ENCODE measurements around the gene UBA7. TPM values are rescaled to one million over a fixed set of nuclear protein-coding genes. Genes with fewer than 3 reads are reported as not detected.

The UBA7 gene
- total RNA-seq, 1 experiment from 2014 or later: 1.2 TPM

GRCh38 chr3:49841126-49841696, 27.5 kb upstream of the UBA7 start:
- CTCF ChIA-PET: interaction anchor here (0.6 to 7.3 kb wide), 26 partner anchors 9 to 140 kb away, joined by 3 to 207 read pairs (median 4); partner anchors contain the start of genes AMIGO3, CAMKV, INKA1 and MON1A
- POLR2A ChIA-PET: no interaction called here
- TF ChIP-seq ZNF512 (CRISPR knock-in tag; IDR thresholded peaks at IDR 0.05; ENCODE audit: borderline replicate concordance) (no peak), NR1H2 (CRISPR knock-in tag; IDR thresholded peaks at IDR 0.05) (no peak), ELF4 (CRISPR knock-in tag; IDR thresholded peaks at IDR 0.05; ENCODE audit: low read depth) (no peak), ETV6 (CRISPR knock-in tag; IDR thresholded peaks at IDR 0.05) (no peak), ZNF396 (CRISPR knock-in tag; IDR thresholded peaks at IDR 0.05; ENCODE audit: borderline replicate concordance) (no peak), SMAD4 (CRISPR knock-in tag; IDR thresholded peaks at IDR 0.05) (no peak), EMX1 (CRISPR knock-in tag; IDR thresholded peaks at IDR 0.05) (no peak), STAT6 (CRISPR knock-in tag; conservative IDR thresholded peaks at IDR 0.05; ENCODE audit: low read depth) (no peak)
- no peak overlapping the region for H3K4me3 Mint-ChIP-seq
- no peaks in the 10 kb centered on the region for H3K27me3 Mint-ChIP-seq (ENCODE audit: low read depth)
- no peaks in the 10 kb centered on the region for H3K9me3 Mint-ChIP-seq
- peaks cover 46% of the 10 kb centered on the region for H3K36me3 Mint-ChIP-seq
- ATAC-seq (peak; percentile 90), DNase-seq (ENCODE audit: low spot score) (peak; percentile 66)
- peak overlapping the region; percentile 8; the same call in 1 of the 2 replicates for H3K27ac Mint-ChIP-seq
- H3K4me1 Mint-ChIP-seq: peaks cover 17% of the 10 kb centered on the region

GRCh38 chr3:49840388-49840787, 26.6 kb upstream of the UBA7 start:
- peaks cover 42% of the 10 kb centered on the region for H3K36me3 Mint-ChIP-seq
- POLR2A ChIA-PET: no interaction called here
- no peaks in the 10 kb centered on the region for H3K9me3 Mint-ChIP-seq

GRCh38 chr3:49839193-49839809, 25.5 kb upstream of the UBA7 start:
- ChIA-PET CTCF (interaction anchor here (0.6 to 7.3 kb wide), 48 partner anchors 9 to 378 kb away, joined by 3 to 207 read pairs (median 5); partner anchors contain the start of genes AMIGO3, GMPPB, INKA1 and IP6K1), POLR2A (interaction anchor here (0.7 to 1.1 kb wide), 3 partner anchors 32 to 37 kb away, joined by 3 to 11 read pairs (median 4); partner anchors contain the start of gene INKA1)
- TF ChIP-seq GRHL2 (CRISPR knock-in tag; IDR thresholded peaks at IDR 0.05; ENCODE audit: insufficient replicate concordance, severe bottlenecking) (no peak), CTCF (IDR thresholded peaks at IDR 0.05) (peak; percentile 65)
- H3K9me3 Mint-ChIP-seq: 0 out of 2 replicates have a peak, but pooled peaks cover 3% of the 10 kb centered on the region
- no peak overlapping the region for H3K27ac Mint-ChIP-seq
- H3K27me3 Mint-ChIP-seq (ENCODE audit: low read depth): no peaks in the 10 kb centered on the region
- H3K4me3 Mint-ChIP-seq: no peak overlapping the region
- H3K36me3 Mint-ChIP-seq: peaks cover 42% of the 10 kb centered on the region
- DNase-seq (ENCODE audit: low spot score) (peak; percentile 78), ATAC-seq (peak; percentile 54)
- H3K4me1 Mint-ChIP-seq: peaks cover 17% of the 10 kb centered on the region

More at GRCh38 chr3:49840388-49840787, 26.6 kb upstream of the UBA7 start:
- ATAC-seq (no peak), DNase-seq (ENCODE audit: low spot score) (no peak)
- Mint-ChIP-seq H3K4me1 (peaks cover 17% of the 10 kb centered on the region), H3K27me3 (ENCODE audit: low read depth) (no peaks in the 10 kb centered on the region), H3K4me3 (no peak overlapping the region), H3K27ac (peak overlapping the region; percentile 8; the same call in 1 of the 2 replicates)
- CTCF ChIA-PET: interaction anchor here (0.9 to 7.3 kb wide), 10 partner anchors 9 to 139 kb away, joined by 3 to 207 read pairs (median 6); partner anchors contain the start of genes AMIGO3, CAMKV, INKA1 and MST1R
- TF ChIP-seq FOXP1 (CRISPR knock-in tag; IDR thresholded peaks at IDR 0.05; ENCODE audit: borderline replicate concordance) (no peak), ZNF396 (CRISPR knock-in tag; IDR thresholded peaks at IDR 0.05; ENCODE audit: borderline replicate concordance) (no peak), ZNF423 (CRISPR knock-in tag; IDR thresholded peaks at IDR 0.05) (no peak), OVOL2 (CRISPR knock-in tag; IDR thresholded peaks at IDR 0.05; ENCODE audit: borderline replicate concordance) (no peak), MYBL2 (CRISPR knock-in tag; IDR thresholded peaks at IDR 0.05) (no peak), ETV6 (CRISPR knock-in tag; IDR thresholded peaks at IDR 0.05) (no peak), ZNF232 (CRISPR knock-in tag; IDR thresholded peaks at IDR 0.05) (no peak), TCF7 (CRISPR knock-in tag; IDR thresholded peaks at IDR 0.05; ENCODE audit: low read depth) (no peak), ZMAT4 (CRISPR knock-in tag; IDR thresholded peaks at IDR 0.05) (no peak), CBFB (CRISPR knock-in tag; IDR thresholded peaks at IDR 0.05; ENCODE audit: low read depth) (no peak), ATF1 (CRISPR knock-in tag; IDR thresholded peaks at IDR 0.05) (no peak), NR2C2 (CRISPR knock-in tag; IDR thresholded peaks at IDR 0.05) (no peak), IRF2 (CRISPR knock-in tag; IDR thresholded peaks at IDR 0.05; ENCODE audit: borderline replicate concordance, low read depth) (no peak), ZNF416 (CRISPR knock-in tag; IDR thresholded peaks at IDR 0.05) (no peak), ZNF219 (CRISPR knock-in tag; IDR thresholded peaks at IDR 0.05; ENCODE audit: borderline replicate concordance) (no peak)
